ENCODE data around the gene FOXE3. TPM values are rescaled to one million over a fixed set of nuclear protein-coding genes. Genes with fewer than 3 reads are reported as not detected.

Gene FOXE3
- total RNA-seq, 4 donors from 2014 or later, result not detected

GRCh38 chr1:47403321-47403910 lies 12.7 kb upstream of the FOXE3 start:
- ATAC-seq (ENCODE audit: low FRiP score), result no peak
- no peak for DNase-seq (ENCODE audit: low spot score)
- TF ChIP-seq CTCF (IDR thresholded peaks at IDR 0.05), result no peak

- DNase-seq (ENCODE audit: low spot score), result no peak
- TF ChIP-seq CTCF (IDR thresholded peaks at IDR 0.05), result no peak
- ATAC-seq (ENCODE audit: low FRiP score), result no peak
Measured at GRCh38 chr1:47405697-47406096, 10.4 kb upstream of the FOXE3 start.

GRCh38 chr1:47406966-47407365 lies 9.1 kb upstream of the FOXE3 start:
- no peak for DNase-seq (ENCODE audit: low spot score)
- TF ChIP-seq CTCF (IDR thresholded peaks at IDR 0.05), result no peak
- ATAC-seq (ENCODE audit: low FRiP score), result no peak

- DNase-seq (ENCODE audit: low spot score) (no peak), ATAC-seq (ENCODE audit: low FRiP score) (no peak)
- TF ChIP-seq CTCF (IDR thresholded peaks at IDR 0.05), result no peak
Measured at GRCh38 chr1:47407481-47407880, 8.6 kb upstream of the FOXE3 start.

- DNase-seq (ENCODE audit: low spot score) (no peak), ATAC-seq (ENCODE audit: low FRiP score) (peak; percentile 89)
- TF ChIP-seq CTCF (IDR thresholded peaks at IDR 0.05), result no peak
Measured at GRCh38 chr1:47409311-47410067, 6.6 kb upstream of the FOXE3 start.

GRCh38 chr1:47410068-47410455 lies 6.0 kb upstream of the FOXE3 start:
- ATAC-seq (ENCODE audit: low FRiP score) (no peak), DNase-seq (ENCODE audit: low spot score) (no peak)
- TF ChIP-seq CTCF (IDR thresholded peaks at IDR 0.05), result no peak

GRCh38 chr1:47411436-47411835 lies 4.6 kb upstream of the FOXE3 start:
- DNase-seq (ENCODE audit: low spot score) (no peak), ATAC-seq (ENCODE audit: low FRiP score) (no peak)
- TF ChIP-seq CTCF (IDR thresholded peaks at IDR 0.05), result no peak
